Measurements from ENCODE around the gene TIGD3. TPM values are rescaled to one million over a fixed set of nuclear protein-coding genes. Genes with fewer than 3 reads are reported as not detected.

TIGD3 gene
- total RNA-seq, 4 donors from 2014 or later, result 0.30 to 0.59 TPM; not detected in 2

DNA sequence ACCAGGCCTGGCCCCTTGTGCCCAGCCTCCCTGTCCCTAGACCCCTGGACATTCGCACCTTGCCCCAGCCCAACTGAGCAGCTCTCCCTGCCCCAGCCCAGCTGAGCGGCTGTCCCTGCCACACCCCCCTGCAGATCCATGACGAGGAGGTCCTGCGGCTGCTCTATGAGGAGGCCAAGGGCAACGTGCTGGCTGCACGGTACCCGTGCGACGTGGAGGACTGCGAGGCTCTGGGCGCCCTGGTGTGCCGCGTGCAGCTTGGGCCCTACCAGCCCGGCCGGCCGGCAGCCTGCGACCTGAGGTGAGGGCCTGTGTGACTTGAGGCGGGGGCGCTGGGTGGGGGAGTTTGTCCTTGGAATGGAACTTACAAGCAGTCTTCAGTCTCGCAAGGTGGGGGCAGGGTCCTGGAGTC is 39.6 kb downstream of the TIGD3 start:
- Histone ChIP-seq H3K27me3 (no peaks in the 10 kb centered on the region), H3K4me3 (no peak overlapping the region), H3K9me3 (no peaks in the 10 kb centered on the region), H3K4me1 (peaks cover 0 to 53% (median 43%) of the 10 kb centered on the region in 4 donors), H3K27ac (peak overlapping the region in 2 of 4 donors; percentile 99), H3K36me3 (peaks cover 0 to 75% (median 26%) of the 10 kb centered on the region in 3 donors)
- TF ChIP-seq EP300 (IDR thresholded peaks at IDR 0.05), result no peak
- TF ChIP-seq, protein P1, sequence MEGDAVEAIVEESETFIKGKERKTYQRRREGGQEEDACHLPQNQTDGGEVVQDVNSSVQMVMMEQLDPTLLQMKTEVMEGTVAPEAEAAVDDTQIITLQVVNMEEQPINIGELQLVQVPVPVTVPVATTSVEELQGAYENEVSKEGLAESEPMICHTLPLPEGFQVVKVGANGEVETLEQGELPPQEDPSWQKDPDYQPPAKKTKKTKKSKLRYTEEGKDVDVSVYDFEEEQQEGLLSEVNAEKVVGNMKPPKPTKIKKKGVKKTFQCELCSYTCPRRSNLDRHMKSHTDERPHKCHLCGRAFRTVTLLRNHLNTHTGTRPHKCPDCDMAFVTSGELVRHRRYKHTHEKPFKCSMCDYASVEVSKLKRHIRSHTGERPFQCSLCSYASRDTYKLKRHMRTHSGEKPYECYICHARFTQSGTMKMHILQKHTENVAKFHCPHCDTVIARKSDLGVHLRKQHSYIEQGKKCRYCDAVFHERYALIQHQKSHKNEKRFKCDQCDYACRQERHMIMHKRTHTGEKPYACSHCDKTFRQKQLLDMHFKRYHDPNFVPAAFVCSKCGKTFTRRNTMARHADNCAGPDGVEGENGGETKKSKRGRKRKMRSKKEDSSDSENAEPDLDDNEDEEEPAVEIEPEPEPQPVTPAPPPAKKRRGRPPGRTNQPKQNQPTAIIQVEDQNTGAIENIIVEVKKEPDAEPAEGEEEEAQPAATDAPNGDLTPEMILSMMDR (IDR thresholded peaks at IDR 0.05), result no peak
- TF ChIP-seq POLR2A (IDR thresholded peaks at IDR 0.05), result no peak
- 92 to 94% methylated on average over 7 to 20 of the region's 20 CpGs for WGBS, 2 donors
- no peak for DNase-seq (ENCODE audit: low spot score in 2 of 2)

DNA sequence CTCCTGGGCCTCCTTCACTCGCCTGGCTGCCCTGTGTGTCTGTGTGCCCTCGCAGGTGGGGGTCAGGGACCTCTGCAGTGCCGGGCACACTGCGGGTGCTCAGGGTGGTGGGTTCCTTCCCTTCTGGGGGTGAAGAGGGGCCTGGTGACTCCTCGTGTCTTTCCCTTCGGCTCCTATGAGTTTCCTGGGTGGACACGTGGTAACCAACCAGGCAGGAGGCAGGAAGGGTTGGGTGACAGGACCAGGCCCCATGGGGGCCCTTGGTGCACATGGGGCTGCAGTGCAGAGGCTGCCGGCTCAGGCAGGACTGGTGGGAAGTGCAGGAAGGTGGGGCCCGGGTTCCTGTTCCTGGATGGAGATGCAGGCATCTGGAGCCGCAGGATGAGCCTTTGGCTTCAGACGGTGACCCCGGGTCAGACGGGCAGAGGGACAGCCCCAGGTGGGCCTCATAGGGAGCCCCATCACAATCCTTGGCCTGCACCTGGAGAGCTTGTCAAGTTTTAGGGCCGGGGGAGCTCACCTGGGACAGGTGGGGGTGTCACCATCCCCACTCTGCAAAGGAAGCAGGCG is 41.5 kb downstream of the TIGD3 start:
- H3K9me3 ChIP-seq, result no peaks in the 10 kb centered on the region
- H3K4me3 ChIP-seq, result no peak overlapping the region
- peak overlapping the region in 1 of 4 donors; percentile 42 for H3K27ac ChIP-seq
- H3K36me3 ChIP-seq, result peaks cover 0 to 91% (median 34%) of the 10 kb centered on the region in 3 donors
- TF ChIP-seq POLR2A (IDR thresholded peaks at IDR 0.05) (no peak), EP300 (IDR thresholded peaks at IDR 0.05) (no peak)
- TF ChIP-seq, protein P1 (IDR thresholded peaks at IDR 0.05), result no peak
- peaks cover 0 to 34% (median 24%) of the 10 kb centered on the region in 4 donors for H3K4me1 ChIP-seq
- no peaks in the 10 kb centered on the region for H3K27me3 ChIP-seq
- no peak for DNase-seq (ENCODE audit: low spot score in 2 of 2)
- WGBS, 2 donors, result 77 to 84% methylated on average over 7 to 10 of the region's 15 CpGs

DNA sequence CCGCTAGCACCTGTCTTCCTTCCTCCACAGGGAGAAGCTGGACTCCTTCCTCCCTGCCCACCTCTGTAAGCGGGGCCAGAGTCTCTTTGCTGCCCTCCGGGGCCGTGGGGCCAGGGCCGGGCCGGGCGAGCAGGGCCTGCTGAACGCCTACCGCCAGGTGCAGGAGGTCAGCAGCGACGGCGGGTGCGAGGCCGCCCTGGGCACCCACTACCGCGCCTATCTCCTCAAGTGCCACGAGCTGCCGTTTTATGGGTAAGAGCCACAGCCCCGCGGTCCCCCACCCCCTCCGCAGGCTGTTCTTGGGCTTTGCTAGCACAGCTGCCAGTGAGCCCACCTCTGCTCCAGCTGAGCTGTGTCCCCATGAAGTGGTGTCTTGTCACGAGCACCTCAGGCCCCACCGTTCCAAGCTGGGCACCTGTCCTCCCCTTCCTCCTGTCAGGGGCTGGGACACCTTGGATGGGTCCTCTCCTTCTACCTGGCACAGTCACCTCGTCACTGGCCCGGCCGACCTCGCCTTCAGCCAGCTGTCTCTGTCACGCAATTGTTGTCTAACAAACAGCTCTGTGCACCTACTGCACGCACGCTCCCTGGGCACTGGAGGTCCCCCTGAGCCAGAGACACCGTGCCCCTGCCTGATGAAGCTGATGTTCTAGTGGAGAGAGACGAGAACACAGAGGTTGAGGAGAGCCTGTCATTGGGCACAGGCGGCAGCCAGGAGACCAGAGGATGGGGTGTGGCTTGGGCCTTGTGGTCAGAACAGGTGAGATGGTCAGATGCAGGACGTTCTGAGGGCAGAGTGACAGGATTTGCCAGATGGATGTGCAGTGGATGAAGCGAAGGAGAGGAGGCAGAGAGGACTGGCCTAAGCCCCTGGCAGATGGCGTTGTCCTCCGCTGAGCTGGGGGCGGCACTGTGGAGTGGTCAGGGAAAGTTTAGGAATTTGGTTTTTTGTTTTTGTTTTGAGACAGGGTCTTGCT is 42.5 kb downstream of the TIGD3 start:
- no peak overlapping the region for H3K4me3 ChIP-seq
- no peak for TF ChIP-seq EP300 (IDR thresholded peaks at IDR 0.05)
- H3K9me3 ChIP-seq, result no peaks in the 10 kb centered on the region
- H3K4me1 ChIP-seq, result peaks cover 0 to 24% (median 15%) of the 10 kb centered on the region in 4 donors
- H3K27me3 ChIP-seq, result no peaks in the 10 kb centered on the region
- peak overlapping the region in 1 of 4 donors; percentile 42 for H3K27ac ChIP-seq
- 92% methylated on average over 33 to 38 of the region's 38 CpGs for WGBS, 2 donors
- DNase-seq (ENCODE audit: low spot score in 2 of 2), result no peak
- H3K36me3 ChIP-seq, result peaks cover 0 to 100% (median 35%) of the 10 kb centered on the region in 3 donors

DNA sequence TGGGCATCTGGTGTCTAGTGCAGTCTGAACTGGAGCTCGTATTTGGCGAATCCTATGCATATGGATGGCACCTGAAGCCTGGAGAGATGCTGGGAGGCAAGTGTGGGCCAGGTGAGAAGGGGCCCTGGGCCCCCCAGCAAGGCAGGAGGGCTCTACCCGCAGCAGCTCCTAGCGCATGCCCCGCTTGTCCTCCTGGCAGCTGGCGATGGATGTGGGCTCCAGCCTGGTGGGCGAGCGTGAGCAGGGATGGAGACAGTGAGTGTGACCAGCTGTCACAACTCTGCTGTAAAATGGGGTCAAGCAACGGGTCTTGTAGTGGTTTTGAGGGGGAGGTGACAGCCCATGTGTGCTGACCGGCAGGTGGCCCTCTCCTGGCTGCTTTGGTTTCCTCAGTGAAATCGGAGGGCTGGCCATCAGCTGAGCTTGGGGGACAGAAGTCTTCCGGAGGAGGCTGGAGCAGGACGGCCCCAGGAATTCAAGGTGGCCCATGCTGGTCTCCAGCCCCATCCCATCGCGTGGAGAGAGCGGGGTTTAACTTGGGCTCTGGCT is 43.9 kb downstream of the TIGD3 start:
- WGBS, 2 donors, result 76 to 79% methylated on average over 16 of the region's 16 CpGs
- Histone ChIP-seq H3K27me3 (no peaks in the 10 kb centered on the region), H3K9me3 (no peaks in the 10 kb centered on the region), H3K4me3 (no peak overlapping the region), H3K4me1 (peaks cover 0 to 10% (median 4%) of the 10 kb centered on the region in 4 donors), H3K27ac (peak overlapping the region in 2 of 4 donors; percentile 7 to 16), H3K36me3 (peaks cover 0 to 100% (median 35%) of the 10 kb centered on the region in 3 donors)
- DNase-seq (ENCODE audit: low spot score in 2 of 2), result no peak
- TF ChIP-seq, protein P1 (IDR thresholded peaks at IDR 0.05), result no peak

DNA sequence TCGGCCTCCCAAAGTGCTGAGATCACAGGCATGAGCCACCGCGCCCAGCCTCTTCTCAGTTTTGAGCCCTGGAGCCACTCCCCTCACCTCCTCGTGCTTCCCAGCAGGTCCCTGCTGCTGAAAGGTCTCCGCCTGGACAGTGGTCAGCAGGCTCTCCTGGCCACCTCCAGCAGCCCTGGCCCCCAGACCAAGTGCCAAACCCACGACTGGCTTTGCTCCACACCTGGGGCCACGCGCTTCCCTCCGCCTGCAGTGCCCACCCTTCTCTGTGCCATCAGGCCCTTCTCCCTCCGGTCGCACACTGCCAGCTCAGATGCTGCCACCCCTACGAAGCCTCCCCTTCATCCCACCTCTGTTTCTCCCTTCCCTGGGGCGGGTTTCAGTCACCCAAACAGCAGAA is 44.7 kb downstream of the TIGD3 start:
- H3K27ac ChIP-seq, result peak overlapping the region in 1 of 4 donors; percentile 58
- no peak for DNase-seq (ENCODE audit: low spot score in 2 of 2)
- H3K4me3 ChIP-seq, result no peak overlapping the region
- WGBS, 2 donors, result 91 to 93% methylated on average over 13 of the region's 13 CpGs
- H3K4me1 ChIP-seq, result peaks cover 0 to 9% (median 3%) of the 10 kb centered on the region in 4 donors
- peaks cover 0 to 100% (median 27%) of the 10 kb centered on the region in 3 donors for H3K36me3 ChIP-seq
- TF ChIP-seq POLR2A (IDR thresholded peaks at IDR 0.05), result no peak
- no peak for TF ChIP-seq EP300 (IDR thresholded peaks at IDR 0.05)
- TF ChIP-seq, protein P1 (IDR thresholded peaks at IDR 0.05), result no peak
- no peaks in the 10 kb centered on the region for H3K9me3 ChIP-seq
- no peaks in the 10 kb centered on the region for H3K27me3 ChIP-seq

All from tibial nerve (tissue), 4 donors.